CD14-positive monocyte (primary cell): ENCODE measurements around the gene NTS. TPM values are rescaled to one million over a fixed set of nuclear protein-coding genes. Genes with fewer than 3 reads are reported as not detected.

Experiments used
- DNase-seq, 3 donors: peaks; one replicate each; pipeline ENCODE4 v3.0.0-alpha.2; 2011 to 2022
- H2AFZ ChIP-seq: 2 replicates; pipeline ENCODE4 v1.6.0; 2012; ENCODE audit warnings: mild to moderate bottlenecking, low read depth, low read length, inconsistent platforms; ENCODE audit not compliant: insufficient read depth, poor library complexity, severe bottlenecking
- H3K27ac ChIP-seq, 2 donors: 1 replicate in 1 of 2; 2 replicates in 1 of 2; pipeline ENCODE4 v1.5.1; 2012 to 2013; ENCODE audit warnings: low read length in 2 of 2, control low read depth in 1 of 2, inconsistent platforms in 1 of 2, low read depth in 1 of 2, mild to moderate bottlenecking in 1 of 2
- H3K27me3 ChIP-seq, 2 donors: one replicate each; pipeline versions ENCODE4 v1.6.0 to v1.6.1; 2011 to 2013; ENCODE audit warnings: low read length in 2 of 2; ENCODE audit not compliant: control insufficient read depth in 2 of 2, insufficient read depth in 2 of 2
- H3K36me3 ChIP-seq, 2 donors: replicated peaks in 1 of 2; 1 replicate in 1 of 2; 2 replicates in 1 of 2; pipeline versions ENCODE4 v1.5.1 to v1.6.1; 2012 to 2013; ENCODE audit warnings: low read length in 2 of 2, control low read depth in 1 of 2, inconsistent platforms in 1 of 2, mild to moderate bottlenecking in 1 of 2; ENCODE audit not compliant: insufficient read depth in 2 of 2, control insufficient read depth in 1 of 2
- H3K4me1 ChIP-seq, 2 donors: 1 replicate in 1 of 2; 2 replicates in 1 of 2; pipeline versions ENCODE4 v1.5.1 to v1.6.1; 2012 to 2013; ENCODE audit warnings: low read length in 2 of 2, control low read depth in 1 of 2, inconsistent platforms in 1 of 2, mild to moderate bottlenecking in 1 of 2, moderate library complexity in 1 of 2; ENCODE audit not compliant: insufficient read depth in 2 of 2, control insufficient read depth in 1 of 2
- H3K4me2 ChIP-seq: replicated peaks from 2 replicates; pipeline ENCODE3; 2012; ENCODE audit warnings: low read length, moderate library complexity, mild to moderate bottlenecking; ENCODE audit not compliant: poor library complexity, severe bottlenecking; ENCODE audit errors: extremely low read depth
- H3K4me3 ChIP-seq, 3 experiments: fragments of 200-600 bp in 1 of 3; sonication (generic) in 1 of 3; replicated peaks in 1 of 3; 1 replicate in 2 of 3; 2 replicates in 1 of 3; pipeline ENCODE4 v1.5.1; 2011 to 2013; ENCODE audit warnings: low read length in 3 of 3, mild to moderate bottlenecking in 3 of 3, control low read depth in 2 of 3, low read depth in 2 of 3, inconsistent platforms in 1 of 3, moderate library complexity in 1 of 3
- H3K79me2 ChIP-seq: 2 replicates; pipeline ENCODE4 v1.6.0; 2012; ENCODE audit warnings: mild to moderate bottlenecking, control low read depth, inconsistent platforms, low read length, moderate library complexity; ENCODE audit not compliant: insufficient read depth
- H3K9ac ChIP-seq: 2 replicates; pipeline ENCODE4 v1.6.0; 2017; ENCODE audit warnings: low read length, mild to moderate bottlenecking; ENCODE audit not compliant: insufficient read depth, poor library complexity, severe bottlenecking
- H3K9me3 ChIP-seq, 2 donors: replicated peaks in 1 of 2; 1 replicate in 1 of 2; 2 replicates in 1 of 2; pipeline versions ENCODE4 v1.5.1 to v1.6.1; 2012 to 2013; ENCODE audit warnings: low read length in 2 of 2, control low read depth in 1 of 2; ENCODE audit not compliant: control insufficient read depth in 1 of 2, insufficient read depth in 1 of 2
- H4K20me1 ChIP-seq: 2 replicates; pipeline ENCODE4 v1.6.0; 2012; ENCODE audit warnings: mild to moderate bottlenecking, low read length, control low read depth, moderate library complexity; ENCODE audit not compliant: insufficient read depth
- H3K27ac Mint-ChIP-seq, 7 donors: one replicate each; pipeline ENCODE4 v1.8.0; 2020; ENCODE audit warnings: mild to moderate bottlenecking in 7 of 7, mixed read lengths in 7 of 7, moderate library complexity in 6 of 7, inconsistent platforms in 2 of 7
- H3K27me3 Mint-ChIP-seq, 3 donors: one replicate each; pipeline ENCODE4 v1.8.0; 2021 to 2022; ENCODE audit warnings: low read depth in 3 of 3, mild to moderate bottlenecking in 3 of 3, mixed read lengths in 3 of 3, moderate library complexity in 3 of 3, inconsistent platforms in 1 of 3
- H3K36me3 Mint-ChIP-seq, 2 donors: one replicate each; pipeline ENCODE4 v1.8.0; 2020; ENCODE audit warnings: mixed read lengths in 2 of 2, inconsistent platforms in 1 of 2, mild to moderate bottlenecking in 1 of 2
- H3K4me1 Mint-ChIP-seq: one replicate; pipeline ENCODE4 v1.8.0; 2020; ENCODE audit warnings: mild to moderate bottlenecking, mixed read lengths
- H3K4me3 Mint-ChIP-seq, 2 donors: one replicate each; pipeline ENCODE4 v1.8.0; 2020; ENCODE audit warnings: mild to moderate bottlenecking in 2 of 2, mixed read lengths in 2 of 2, moderate library complexity in 1 of 2
- H3K9me3 Mint-ChIP-seq, 7 donors: one replicate each; pipeline ENCODE4 v1.8.0; 2020 to 2022; ENCODE audit warnings: mixed read lengths in 7 of 7, mild to moderate bottlenecking in 6 of 7, moderate library complexity in 6 of 7, inconsistent platforms in 2 of 7
- WGBS: methylation state at CpG from one replicate; pipeline ENCODE4 v1.1.5; 2013; ENCODE audit warnings: missing lambda C conversion rate; ENCODE audit not compliant: insufficient coverage; 5-methylcytosine and 5-hydroxymethylcytosine counted together
- intact Hi-C, 2 donors: fragments of 100-400 bp; cut with micrococcal nuclease; formaldehyde crosslinking; loops; one replicate each; pipeline versions ENCODE4 v1.15.0 to v1.15.1; 2023
- polyA plus RNA-seq, 3 donors: library from polyadenylated mRNA; depleted of rRNA in 1 of 3; unstranded in 2 of 3; stranded (reverse) in 1 of 3; fragments of 300-500 nt in 2 of 3; fragments of >200 nt in 1 of 3; fragmentation: Illumina TruSeq in 2 of 3; gene quantifications; 1 replicate in 2 of 3; 2 replicates in 1 of 3; pipeline ENCODE4 v1.2.3, GENCODE V29; 2012 to 2021
- TF ChIP-seq, protein P1 (sequence below): fragments of 200-600 bp; IDR thresholded peaks from one replicate; pipeline ENCODE4 v1.8.0; 2022; ENCODE audit warnings: antibody characterized with exemption, mild to moderate bottlenecking

Gene NTS
- polyA plus RNA-seq, 3 donors, result not detected

DNA sequence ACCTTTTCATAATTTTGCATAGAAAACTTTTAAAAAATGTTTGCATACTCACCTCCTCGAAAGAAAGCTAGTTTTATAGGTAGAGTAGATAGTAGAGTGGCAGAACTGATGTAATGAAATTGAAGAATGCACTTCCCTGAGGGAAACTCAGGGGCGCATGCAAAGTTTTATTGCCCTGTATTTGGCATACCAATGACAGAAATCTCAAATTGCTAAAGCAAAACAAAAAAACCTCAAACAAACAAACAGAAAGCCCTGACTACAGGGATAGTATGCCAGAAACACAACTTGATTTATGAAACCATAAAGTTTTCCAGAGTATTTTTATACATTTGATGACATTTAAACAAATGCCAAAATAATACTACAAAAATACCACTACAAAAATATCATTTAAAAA is 39.7 kb upstream of the NTS start:
- Mint-ChIP-seq H3K27me3 (peaks cover 2 to 6% (median 6%) of the 10 kb centered on the region in 3 donors), H3K27ac (no peak overlapping the region), H3K36me3 (no peaks in the 10 kb centered on the region), H3K9me3 (no peaks in the 10 kb centered on the region), H3K4me1 (peaks cover 8% of the 10 kb centered on the region), H3K4me3 (no peak overlapping the region)
- Histone ChIP-seq H3K9ac (no peak overlapping the region), H3K4me3 (no peak overlapping the region), H3K9me3 (no peaks in the 10 kb centered on the region), H2AFZ (no peak overlapping the region), H4K20me1 (no peaks in the 10 kb centered on the region), H3K27me3 (no peaks in the 10 kb centered on the region), H3K4me1 (no peaks in the 10 kb centered on the region), H3K79me2 (no peaks in the 10 kb centered on the region), H3K4me2 (no peak overlapping the region), H3K36me3 (no peaks in the 10 kb centered on the region), H3K27ac (no peak overlapping the region)
- intact Hi-C loops, result no loop called here
- TF ChIP-seq, protein P1, sequence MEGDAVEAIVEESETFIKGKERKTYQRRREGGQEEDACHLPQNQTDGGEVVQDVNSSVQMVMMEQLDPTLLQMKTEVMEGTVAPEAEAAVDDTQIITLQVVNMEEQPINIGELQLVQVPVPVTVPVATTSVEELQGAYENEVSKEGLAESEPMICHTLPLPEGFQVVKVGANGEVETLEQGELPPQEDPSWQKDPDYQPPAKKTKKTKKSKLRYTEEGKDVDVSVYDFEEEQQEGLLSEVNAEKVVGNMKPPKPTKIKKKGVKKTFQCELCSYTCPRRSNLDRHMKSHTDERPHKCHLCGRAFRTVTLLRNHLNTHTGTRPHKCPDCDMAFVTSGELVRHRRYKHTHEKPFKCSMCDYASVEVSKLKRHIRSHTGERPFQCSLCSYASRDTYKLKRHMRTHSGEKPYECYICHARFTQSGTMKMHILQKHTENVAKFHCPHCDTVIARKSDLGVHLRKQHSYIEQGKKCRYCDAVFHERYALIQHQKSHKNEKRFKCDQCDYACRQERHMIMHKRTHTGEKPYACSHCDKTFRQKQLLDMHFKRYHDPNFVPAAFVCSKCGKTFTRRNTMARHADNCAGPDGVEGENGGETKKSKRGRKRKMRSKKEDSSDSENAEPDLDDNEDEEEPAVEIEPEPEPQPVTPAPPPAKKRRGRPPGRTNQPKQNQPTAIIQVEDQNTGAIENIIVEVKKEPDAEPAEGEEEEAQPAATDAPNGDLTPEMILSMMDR, result no peak
- no CpG with 5 or more reads among the region's 2 CpGs for WGBS
- DNase-seq, result no peak

DNA sequence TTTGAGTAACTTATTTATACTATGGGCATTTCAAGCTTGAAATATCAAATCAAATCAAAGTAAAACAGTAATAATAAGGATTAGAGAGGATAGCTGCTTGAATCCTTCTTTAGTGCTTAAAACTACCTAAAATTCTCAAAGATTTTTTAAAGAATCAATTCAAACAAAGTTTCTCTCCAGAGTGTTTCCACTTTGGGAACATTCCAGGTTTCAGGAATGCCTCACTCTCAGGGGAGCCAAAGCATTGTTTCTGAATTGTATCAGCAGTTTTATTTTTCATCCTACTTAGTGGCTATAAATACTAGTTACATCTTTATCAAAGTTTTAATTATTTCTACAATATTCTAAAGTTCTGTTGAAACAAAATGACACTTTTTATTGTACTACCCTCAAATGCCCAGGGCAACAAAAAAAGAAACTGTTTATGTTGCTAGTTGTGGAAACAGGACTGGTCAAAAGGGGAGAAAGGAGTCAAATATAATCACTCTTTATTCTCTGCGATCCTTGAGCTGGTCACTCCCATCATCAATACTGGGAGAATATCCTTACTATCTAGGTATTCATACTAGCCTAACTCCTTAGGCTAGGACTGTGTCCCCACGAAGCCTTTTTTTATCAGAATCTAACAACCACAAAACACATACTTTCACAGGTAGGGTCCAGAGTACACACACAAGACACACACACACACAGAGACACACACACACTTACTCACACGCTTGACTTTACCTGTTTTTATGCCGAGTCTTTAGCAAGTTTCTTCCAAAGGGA is 38.5 kb upstream of the NTS start:
- no peak overlapping the region for H2AFZ ChIP-seq
- no peak overlapping the region for H3K4me2 ChIP-seq
- TF ChIP-seq, protein P1, result no peak

More for the DNA sequence above, 38.5 kb upstream of the NTS start:
- H3K27ac ChIP-seq, result no peak overlapping the region
- H3K4me1 ChIP-seq, result no peaks in the 10 kb centered on the region
- no peak for DNase-seq
- no peak overlapping the region for H3K4me3 ChIP-seq
- no peaks in the 10 kb centered on the region for H3K27me3 ChIP-seq
- no peaks in the 10 kb centered on the region for H3K79me2 ChIP-seq
- Mint-ChIP-seq H3K4me3 (no peak overlapping the region), H3K36me3 (no peaks in the 10 kb centered on the region), H3K27ac (no peak overlapping the region), H3K27me3 (peaks cover 2 to 6% (median 6%) of the 10 kb centered on the region in 3 donors), H3K4me1 (peaks cover 8% of the 10 kb centered on the region), H3K9me3 (no peaks in the 10 kb centered on the region)
- WGBS, result 0% methylated on average over 1 of the region's 4 CpGs
- no peak overlapping the region for H3K9ac ChIP-seq
- no peaks in the 10 kb centered on the region for H4K20me1 ChIP-seq
- H3K36me3 ChIP-seq, result no peaks in the 10 kb centered on the region
- no peaks in the 10 kb centered on the region for H3K9me3 ChIP-seq
- intact Hi-C loops, result no loop called here
